Keratinocyte (primary cell): ENCODE results near the gene MAD1L1. TPM values are rescaled to one million over a fixed set of nuclear protein-coding genes. Genes with fewer than 3 reads are reported as not detected.

Source experiments
- DNase-seq: peaks from one replicate; pipeline ENCODE4 v3.0.0-alpha.2; 2011; ENCODE audit warnings: low read depth, missing footprints, low spot score
- FAIRE-seq: peaks from 2 replicates; lab custom pipeline; 2011; peaks lifted over from hg19 to GRCh38; lab: Jason Lieb, UNC
- H2AFZ ChIP-seq: 2 replicates; pipeline ENCODE4 v1.6.0; 2012; ENCODE audit warnings: low read length, control low read depth, inconsistent platforms; ENCODE audit not compliant: control insufficient read depth
- H3K27ac ChIP-seq: 2 replicates; pipeline ENCODE4 v1.5.1; 2011; ENCODE audit warnings: low read length; ENCODE audit not compliant: control insufficient read depth, insufficient read depth
- H3K27me3 ChIP-seq: 3 replicates; pipeline ENCODE4 v1.6.0; 2011; ENCODE audit warnings: low read length; ENCODE audit not compliant: control insufficient read depth, insufficient read depth; ENCODE audit errors: extremely low read depth
- H3K36me3 ChIP-seq, 2 experiments: 2 replicates in 1 of 2; 3 replicates in 1 of 2; pipeline ENCODE4 v1.5.1; 2011; ENCODE audit warnings: low read length in 2 of 2, mild to moderate bottlenecking in 1 of 2; ENCODE audit not compliant: control insufficient read depth in 2 of 2, insufficient read depth in 2 of 2; ENCODE audit errors: extremely low read depth in 1 of 2
- H3K4me1 ChIP-seq: 3 replicates; pipeline ENCODE4 v1.5.1; 2011; ENCODE audit warnings: low read length; ENCODE audit not compliant: control insufficient read depth, insufficient read depth; ENCODE audit errors: extremely low read depth
- H3K4me2 ChIP-seq: 3 replicates; pipeline ENCODE4 v1.6.0; 2011; ENCODE audit warnings: low read depth, low read length; ENCODE audit not compliant: control insufficient read depth, insufficient read depth; ENCODE audit errors: extremely low read depth
- H3K4me3 ChIP-seq, 3 experiments: fragments of 200-600 bp in 1 of 3; sonication (generic) in 1 of 3; 2 replicates in 2 of 3; 3 replicates in 1 of 3; pipeline ENCODE4 v1.5.1; 2011 to 2016; ENCODE audit warnings: low read length in 3 of 3, mild to moderate bottlenecking in 3 of 3, control low read depth in 2 of 3, inconsistent platforms in 1 of 3, low read depth in 1 of 3, mixed read lengths in 1 of 3, mixed run types in 1 of 3, moderate library complexity in 1 of 3; ENCODE audit not compliant: control insufficient read depth in 2 of 3, insufficient read depth in 2 of 3; ENCODE audit errors: extremely low read depth in 1 of 3
- H3K79me2 ChIP-seq: 2 replicates; pipeline ENCODE4 v1.6.0; 2012; ENCODE audit warnings: low read length; ENCODE audit not compliant: control insufficient read depth, insufficient read depth
- H3K9ac ChIP-seq: 3 replicates; pipeline ENCODE4 v1.6.0; 2011; ENCODE audit warnings: low read length; ENCODE audit not compliant: control insufficient read depth, insufficient read depth; ENCODE audit errors: extremely low read depth
- H3K9me1 ChIP-seq: 3 replicates; pipeline ENCODE4 v1.6.0; 2011; ENCODE audit warnings: low read length; ENCODE audit not compliant: control insufficient read depth, insufficient read depth; ENCODE audit errors: extremely low read depth
- H3K9me3 ChIP-seq: 2 replicates; pipeline ENCODE4 v1.5.1; 2012; ENCODE audit warnings: low read depth, low read length; ENCODE audit not compliant: control insufficient read depth
- H4K20me1 ChIP-seq: 3 replicates; pipeline ENCODE4 v1.6.0; 2011; ENCODE audit warnings: low read length; ENCODE audit not compliant: control insufficient read depth, insufficient read depth; ENCODE audit errors: extremely low read depth
- CTCF ChIP-seq, 3 experiments: IDR thresholded peaks in 1 of 3; conservative IDR thresholded peaks in 1 of 3; optimal IDR thresholded peaks in 1 of 3; 2 replicates in 2 of 3; 3 replicates in 1 of 3; pipeline versions ENCODE3 to v1.5.1; 2011; ENCODE audit warnings: low read length in 3 of 3, mild to moderate bottlenecking in 3 of 3, moderate library complexity in 2 of 3, control low read depth in 1 of 3, inconsistent platforms in 1 of 3; ENCODE audit not compliant: insufficient read depth in 2 of 3; ENCODE audit errors: extremely low read depth in 1 of 3
- EZH2 ChIP-seq: IDR thresholded peaks from one replicate; pipeline ENCODE4 v1.6.1; 2012; ENCODE audit warnings: inconsistent platforms, mild to moderate bottlenecking, low read length, moderate library complexity
- dilution Hi-C: fragments of 300-500 bp; cut with MboI; formaldehyde crosslinking; loops from one replicate; pipeline ENCODE4 v1.7.0; 2020; ENCODE audit warnings: low sequenced_read_pairs; ENCODE audit not compliant: extremely low pct_ligation_motif_present
- polyA plus RNA-seq, 5 experiments: library from polyadenylated mRNA; depleted of rRNA in 3 of 5; stranded (reverse) in 3 of 5; stranded (forward) in 1 of 5; unstranded in 1 of 5; fragments of >200 nt; gene quantifications; 1 replicate in 1 of 5; 2 replicates in 3 of 5; 3 replicates in 1 of 5; pipeline versions ENCODE4 v1.2.1 to v1.2.3, GENCODE V29; 2011 to 2012; ENCODE audit warnings: missing spikeins in 2 of 5, low read depth in 1 of 5, low replicate concordance in 1 of 5

The MAD1L1 gene
- polyA plus RNA-seq, 1 donor (not counting 4 experiments of a cell fraction or from before 2014, with no cell fraction given): 18.0 TPM

GRCh38 chr7:1892011-1892965, 340.5 kb downstream of the MAD1L1 start:
- TF ChIP-seq CTCF (optimal IDR thresholded peaks at IDR 0.05 in 1 of 3, IDR thresholded peaks at IDR 0.05 in 1 of 3, conservative IDR thresholded peaks at IDR 0.05 in 1 of 3; ENCODE audit: extremely low read depth in 1 of 3, insufficient read depth in 2 of 3, low read length in 3 of 3) (no peak), EZH2 (no peak)
- no peak overlapping the region for H2AFZ ChIP-seq
- no peaks in the 10 kb centered on the region for H3K27me3 ChIP-seq
- H3K4me3 ChIP-seq: no peak overlapping the region
- DNase-seq (no peak), FAIRE-seq (no peak)
- H3K4me2 ChIP-seq: no peak overlapping the region
- no peaks in the 10 kb centered on the region for H3K4me1 ChIP-seq
- H3K27ac ChIP-seq: no peak overlapping the region
- H3K79me2 ChIP-seq: no peaks in the 10 kb centered on the region
- dilution Hi-C loops: no loop called here
- no peaks in the 10 kb centered on the region for H4K20me1 ChIP-seq
- no peak overlapping the region for H3K9ac ChIP-seq
- peaks cover 8% of the 10 kb centered on the region for H3K9me3 ChIP-seq
- H3K9me1 ChIP-seq: no peaks in the 10 kb centered on the region
- peaks cover 0 to 13% of the 10 kb centered on the region in 2 experiments for H3K36me3 ChIP-seq

- H3K27me3 ChIP-seq: no peaks in the 10 kb centered on the region
- no peak overlapping the region for H2AFZ ChIP-seq
- H3K79me2 ChIP-seq: no peaks in the 10 kb centered on the region
- dilution Hi-C loops: no loop called here
- no peak for DNase-seq
- peaks cover 10% of the 10 kb centered on the region for H3K9me3 ChIP-seq
- FAIRE-seq: no peak
- no peak overlapping the region for H3K27ac ChIP-seq
- no peak overlapping the region for H3K4me2 ChIP-seq
- H3K9ac ChIP-seq: no peak overlapping the region
- H3K36me3 ChIP-seq: peaks cover 0 to 10% of the 10 kb centered on the region in 2 experiments
- TF ChIP-seq EZH2 (no peak), CTCF (optimal IDR thresholded peaks at IDR 0.05 in 1 of 3, IDR thresholded peaks at IDR 0.05 in 1 of 3, conservative IDR thresholded peaks at IDR 0.05 in 1 of 3; ENCODE audit: extremely low read depth in 1 of 3, insufficient read depth in 2 of 3, low read length in 3 of 3) (no peak)
- H3K9me1 ChIP-seq: no peaks in the 10 kb centered on the region
- H3K4me1 ChIP-seq: peaks cover 12% of the 10 kb centered on the region
- no peak overlapping the region for H3K4me3 ChIP-seq
- H4K20me1 ChIP-seq: peaks cover 3% of the 10 kb centered on the region
These were observed 342.2 kb downstream of the MAD1L1 start for GRCh38 chr7:1890289-1891235.
